Liver (tissue), 9 donors: ENCODE measurements around the gene DOC2B. TPM values are rescaled to one million over a fixed set of nuclear protein-coding genes. Genes with fewer than 3 reads are reported as not detected.

Source experiments
- DNase-seq: peaks from one replicate; pipeline ENCODE4 v3.0.0-alpha.2; 2017; ENCODE audit warnings: low spot score
- H3K27ac ChIP-seq, 2 donors: one replicate each; pipeline ENCODE4 v1.7.0; 2013; ENCODE audit warnings: inconsistent platforms in 2 of 2, low read length in 2 of 2, control low read depth in 1 of 2, low read depth in 1 of 2, mild to moderate bottlenecking in 1 of 2
- H3K27me3 ChIP-seq, 4 donors: one replicate each; pipeline versions ENCODE4 v1.6.1 to v1.7.0; 2013; ENCODE audit warnings: low read length in 3 of 4, inconsistent platforms in 1 of 4, mild to moderate bottlenecking in 1 of 4, moderate library complexity in 1 of 4; ENCODE audit not compliant: control insufficient read depth in 4 of 4, insufficient read depth in 4 of 4
- H3K36me3 ChIP-seq, 4 donors: one replicate each; pipeline versions ENCODE4 v1.6.1 to v1.7.0; 2013; ENCODE audit warnings: low read length in 3 of 4, mild to moderate bottlenecking in 3 of 4, low read depth in 1 of 4, moderate library complexity in 1 of 4; ENCODE audit not compliant: control insufficient read depth in 4 of 4, insufficient read depth in 3 of 4
- H3K4me1 ChIP-seq, 4 donors: one replicate each; pipeline versions ENCODE4 v1.6.1 to v1.7.0; 2013; ENCODE audit warnings: low read length in 3 of 4, mild to moderate bottlenecking in 3 of 4, moderate library complexity in 1 of 4; ENCODE audit not compliant: control insufficient read depth in 4 of 4, insufficient read depth in 4 of 4
- H3K4me3 ChIP-seq, 3 donors: one replicate each; pipeline versions ENCODE4 v1.6.1 to v1.7.0; 2013; ENCODE audit warnings: low read length in 3 of 3, control low read depth in 1 of 3, low read depth in 1 of 3, mild to moderate bottlenecking in 1 of 3
- H3K9ac ChIP-seq, 2 donors: one replicate each; pipeline ENCODE4 v1.7.0; 2013; ENCODE audit warnings: low read length in 2 of 2, mild to moderate bottlenecking in 2 of 2, moderate library complexity in 2 of 2, control low read depth in 1 of 2, low read depth in 1 of 2
- H3K9me3 ChIP-seq, 4 donors: one replicate each; pipeline versions ENCODE4 v1.6.1 to v1.7.0; 2013; ENCODE audit warnings: low read length in 3 of 4; ENCODE audit not compliant: control insufficient read depth in 4 of 4
- ATF3 ChIP-seq: IDR thresholded peaks from 2 replicates; pipeline ENCODE4 v1.6.1; 2016; ENCODE audit warnings: antibody characterized with exemption
- CTCF ChIP-seq: fragments of 150-350 bp; IDR thresholded peaks from 2 replicates; pipeline ENCODE4 v1.5.1; 2017; ENCODE audit warnings: improper control_type of control experiment, low read depth, low read length; ENCODE audit not compliant: missing input control
- EGR1 ChIP-seq, 2 donors: IDR thresholded peaks; 2 replicates each; pipeline ENCODE4 v1.6.1; 2016 to 2018; ENCODE audit warnings: antibody characterized with exemption in 2 of 2, low read depth in 2 of 2
- FOXA1 ChIP-seq: IDR thresholded peaks from 2 replicates; pipeline ENCODE4 v1.6.1; 2016; ENCODE audit warnings: antibody characterized with exemption
- FOXA2 ChIP-seq: IDR thresholded peaks from 2 replicates; pipeline ENCODE4 v1.6.1; 2016; ENCODE audit warnings: antibody characterized with exemption
- GABPA ChIP-seq, 2 donors: IDR thresholded peaks in 1 of 2; conservative IDR thresholded peaks in 1 of 2; 2 replicates each; pipeline ENCODE4 v1.6.1; 2016; ENCODE audit warnings: antibody characterized with exemption in 2 of 2, mild to moderate bottlenecking in 1 of 2, moderate library complexity in 1 of 2
- HNF4A ChIP-seq, 2 donors: conservative IDR thresholded peaks; 2 replicates each; pipeline ENCODE4 v1.6.1; 2016; ENCODE audit warnings: antibody characterized with exemption in 2 of 2, mild to moderate bottlenecking in 2 of 2
- HNF4G ChIP-seq: IDR thresholded peaks from 2 replicates; pipeline ENCODE4 v1.6.1; 2016; ENCODE audit warnings: antibody characterized with exemption
- JUND ChIP-seq, 2 donors: IDR thresholded peaks; 2 replicates each; pipeline ENCODE4 v1.6.1; 2016; ENCODE audit warnings: antibody characterized with exemption in 2 of 2
- MAX ChIP-seq: IDR thresholded peaks from 2 replicates; pipeline ENCODE4 v1.6.1; 2016; ENCODE audit warnings: antibody characterized with exemption
- NR2F2 ChIP-seq: IDR thresholded peaks from 2 replicates; pipeline ENCODE4 v1.6.1; 2016; ENCODE audit warnings: antibody characterized with exemption
- RAD21 ChIP-seq, 2 donors: IDR thresholded peaks; 2 replicates each; pipeline ENCODE4 v1.6.1; 2016; ENCODE audit warnings: antibody characterized with exemption in 2 of 2, mild to moderate bottlenecking in 2 of 2
- REST ChIP-seq: IDR thresholded peaks from 2 replicates; pipeline ENCODE4 v1.6.1; 2016; ENCODE audit warnings: antibody characterized with exemption, mild to moderate bottlenecking
- RXRA ChIP-seq, 2 donors: IDR thresholded peaks; 2 replicates each; pipeline ENCODE4 v1.6.1; 2017 to 2018; ENCODE audit warnings: antibody characterized with exemption in 2 of 2, mild to moderate bottlenecking in 1 of 2
- SP1 ChIP-seq: IDR thresholded peaks from 2 replicates; pipeline ENCODE4 v1.6.1; 2018; ENCODE audit warnings: antibody characterized with exemption, mild to moderate bottlenecking
- TAF1 ChIP-seq: conservative IDR thresholded peaks from 2 replicates; pipeline ENCODE4 v1.6.1; 2016; ENCODE audit warnings: antibody characterized with exemption, mild to moderate bottlenecking
- YY1 ChIP-seq: IDR thresholded peaks from 2 replicates; pipeline ENCODE4 v1.6.1; 2016; ENCODE audit warnings: antibody characterized with exemption, mild to moderate bottlenecking
- ZBTB33 ChIP-seq: IDR thresholded peaks from 2 replicates; pipeline ENCODE4 v1.6.1; 2016; ENCODE audit warnings: antibody characterized with exemption
- WGBS: extraction: QIAGEN DNeasy Blood & Tissue Kit; methylation state at CpG from one replicate; pipeline ENCODE4 v1.1.7; 2013; 5-methylcytosine and 5-hydroxymethylcytosine counted together
- polyA plus RNA-seq, 2 donors: library from polyadenylated mRNA; stranded (reverse) in 1 of 2; unstranded in 1 of 2; fragments of 200-250 nt in 1 of 2; fragments of >200 nt in 1 of 2; fragmentation: Nextera tagmentation in 1 of 2; extraction: Ambion mirVana in 1 of 2; gene quantifications; one replicate each; pipeline versions ENCODE4 v1.2.1 to v1.2.3, GENCODE V29; 2013 to 2015
- total RNA-seq, 2 donors: library from RNA; depleted of rRNA; stranded (reverse); fragments of >200 nt; gene quantifications; one replicate each; pipeline ENCODE4 v1.2.3, GENCODE V29; 2014
- donor health status: healthy.
- donor health status: healthy.
- donor health status: healthy.
- donor health status: healthy.
- donor health status: healthy.

DOC2B gene
- total and polyA plus RNA-seq, 4 donors: 0.08 to 1.0 (median 0.61) TPM

- DNase-seq: no peak
- H3K9ac ChIP-seq: no peak overlapping the region
- peaks cover 6 to 11% (median 10%) of the 10 kb centered on the region in 4 donors for H3K4me1 ChIP-seq
- H3K27ac ChIP-seq: no peak overlapping the region
- H3K9me3 ChIP-seq: no peaks in the 10 kb centered on the region
- peaks cover 0 to 2% (median 0%) of the 10 kb centered on the region in 4 donors for H3K36me3 ChIP-seq
- no peaks in the 10 kb centered on the region for H3K27me3 ChIP-seq
- TF ChIP-seq GABPA (IDR thresholded peaks at IDR 0.05 in 1 of 2, conservative IDR thresholded peaks at IDR 0.05 in 1 of 2) (no peak), SP1 (no peak), FOXA2 (no peak), RAD21 (IDR thresholded peaks at IDR 0.05) (no peak), CTCF (no peak), ATF3 (no peak), EGR1 (IDR thresholded peaks at IDR 0.05; ENCODE audit: low read depth in 2 of 2) (no peak), HNF4A (conservative IDR thresholded peaks at IDR 0.05) (no peak), NR2F2 (no peak), YY1 (no peak), TAF1 (no peak), FOXA1 (no peak), MAX (no peak), RXRA (IDR thresholded peaks at IDR 0.05) (no peak)
- H3K4me3 ChIP-seq: no peak overlapping the region
- WGBS: 57% methylated on average over 11 of the region's 11 CpGs
These were observed 23.1 kb upstream of the DOC2B start for GRCh38 chr17:204427-205147.

- Histone ChIP-seq H3K4me1 (peaks cover 6 to 13% (median 12%) of the 10 kb centered on the region in 4 donors), H3K27me3 (no peaks in the 10 kb centered on the region), H3K27ac (no peak overlapping the region), H3K9me3 (no peaks in the 10 kb centered on the region), H3K36me3 (no peaks in the 10 kb centered on the region), H3K4me3 (no peak overlapping the region), H3K9ac (no peak overlapping the region)
- no peak for TF ChIP-seq TAF1
- no peak for TF ChIP-seq ATF3
- no peak for TF ChIP-seq HNF4G
- no peak for TF ChIP-seq RAD21 (IDR thresholded peaks at IDR 0.05)
- no peak for TF ChIP-seq ZBTB33
- no peak for TF ChIP-seq NR2F2
- TF ChIP-seq FOXA1: no peak
- no peak for TF ChIP-seq EGR1 (IDR thresholded peaks at IDR 0.05; ENCODE audit: low read depth in 2 of 2)
- no peak for TF ChIP-seq SP1
- TF ChIP-seq REST: no peak
- TF ChIP-seq JUND (IDR thresholded peaks at IDR 0.05): no peak
- no peak for TF ChIP-seq FOXA2
- TF ChIP-seq GABPA (IDR thresholded peaks at IDR 0.05 in 1 of 2, conservative IDR thresholded peaks at IDR 0.05 in 1 of 2): no peak
- no peak for TF ChIP-seq CTCF
- no peak for DNase-seq
- 81% methylated on average over 23 of the region's 23 CpGs for WGBS
These were observed 21.1 kb upstream of the DOC2B start for GRCh38 chr17:202501-202951.
